ENCODE data around the gene C1orf35.

C1orf35 gene

DNA sequence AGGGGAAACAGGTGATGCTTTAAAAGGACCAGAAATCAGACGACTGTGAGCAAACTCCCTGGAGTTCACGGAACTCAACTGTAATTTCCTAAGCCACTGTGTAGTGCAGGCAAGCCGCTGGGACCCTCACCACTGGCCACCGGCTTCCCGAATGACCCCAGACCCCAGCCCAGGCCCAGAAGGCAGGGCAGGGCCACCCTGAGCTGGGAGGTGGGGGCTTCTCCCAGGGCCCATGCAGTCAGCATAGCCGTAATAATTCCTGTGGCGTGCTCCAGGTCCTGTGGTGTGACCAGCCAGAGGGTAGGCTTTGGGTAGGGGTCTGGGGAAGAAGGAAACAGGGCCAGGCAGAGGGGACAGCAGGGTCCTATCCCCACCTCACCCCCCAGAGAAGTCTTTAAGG lies 24.1 kb downstream of the C1orf35 start:
- no peak for DNase-seq (ENCODE audit: low read depth)

DNA sequence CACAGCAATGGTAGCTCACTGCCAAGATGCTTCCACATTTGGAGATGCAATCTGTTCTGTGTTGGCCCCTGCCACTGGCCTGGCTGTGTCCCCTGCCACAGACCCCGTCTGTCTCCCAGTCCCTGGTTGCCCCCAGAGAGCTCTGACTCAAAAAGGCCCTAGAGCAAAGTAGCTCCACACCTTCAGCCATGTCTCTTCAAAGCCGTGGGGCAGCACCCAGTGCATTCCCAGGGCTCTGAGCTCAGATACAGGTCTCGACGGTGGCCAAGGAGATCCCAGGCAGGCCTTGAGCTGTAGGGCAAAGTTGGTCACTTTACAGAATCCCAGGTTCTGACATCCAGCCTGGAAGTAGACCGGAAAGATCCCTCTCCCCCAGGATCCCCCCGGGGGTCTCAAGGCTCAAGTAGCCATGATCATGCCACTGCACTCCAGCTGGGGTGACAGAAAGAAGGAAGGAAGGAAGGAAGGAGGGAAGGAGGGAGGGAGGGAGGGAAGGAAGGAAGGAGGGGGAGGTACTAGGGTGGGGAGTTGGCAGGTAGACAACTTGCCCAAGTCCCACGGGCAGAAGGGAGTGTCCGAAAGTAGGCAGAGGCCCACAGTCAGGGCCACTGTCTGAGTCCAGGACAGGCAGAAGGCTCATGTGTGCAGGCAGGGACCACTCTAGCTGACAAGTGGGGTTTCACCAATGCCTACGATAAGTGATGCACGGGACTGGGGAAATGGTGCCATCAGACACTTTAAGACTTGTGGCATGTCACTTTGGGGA lies 25.4 kb downstream of the C1orf35 start:
- no peak for DNase-seq (ENCODE audit: low read depth)

DNA sequence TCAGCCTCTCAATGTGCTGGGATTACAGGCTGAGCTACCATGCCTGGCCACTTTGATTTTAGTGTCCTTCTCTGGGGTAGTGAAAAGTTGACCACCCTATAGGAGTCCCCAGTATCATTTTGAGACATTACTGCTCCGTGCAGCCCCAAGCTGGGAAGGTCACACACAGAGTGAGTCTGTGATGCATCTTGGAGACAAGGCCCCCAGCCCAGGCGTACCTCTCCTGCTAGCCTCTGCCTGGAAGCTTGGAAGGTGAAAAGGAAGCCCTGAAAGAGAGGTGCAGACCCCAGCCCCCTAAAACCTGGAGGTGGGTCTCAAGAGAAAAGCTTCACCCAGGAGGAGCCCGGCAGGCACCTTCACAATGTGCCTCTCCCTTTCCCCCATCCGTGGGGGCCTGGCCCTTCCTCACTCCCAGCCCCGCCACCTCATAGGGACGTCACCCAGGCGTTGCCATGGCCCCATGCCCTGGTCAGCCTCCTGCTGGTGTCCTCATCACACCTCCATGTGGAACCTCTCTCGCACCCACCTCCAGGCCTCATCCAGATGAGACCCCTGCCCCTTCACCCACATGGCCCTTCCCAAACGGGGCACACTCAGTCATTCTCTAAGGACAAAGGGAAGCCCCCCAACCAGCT lies 26.2 kb downstream of the C1orf35 start:
- no peak for DNase-seq (ENCODE audit: low read depth)

DNA sequence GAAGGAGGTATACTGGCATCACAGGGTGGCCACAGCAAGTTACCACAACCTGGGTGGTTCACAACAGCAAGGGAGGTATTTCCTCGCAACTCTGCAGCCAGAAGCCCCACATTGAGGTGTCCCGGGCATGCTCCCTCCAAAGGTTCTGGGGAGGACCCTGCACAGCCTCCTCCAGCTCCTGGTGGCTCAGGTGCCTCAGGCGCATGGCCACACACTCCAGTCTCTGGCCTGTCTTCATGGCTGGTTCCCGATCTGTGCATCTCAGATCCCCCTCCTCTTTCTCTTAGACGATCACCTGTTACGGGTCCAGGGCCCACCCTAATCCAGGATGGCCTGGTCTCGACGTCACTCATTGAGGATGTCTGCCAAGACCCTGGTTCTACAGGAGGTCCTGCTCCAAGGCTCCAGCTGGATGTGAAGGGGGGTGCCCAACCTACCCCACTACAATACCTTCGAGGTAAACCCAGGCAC lies 27.3 kb downstream of the C1orf35 start:
- DNase-seq (ENCODE audit: low read depth), result no peak

DNA sequence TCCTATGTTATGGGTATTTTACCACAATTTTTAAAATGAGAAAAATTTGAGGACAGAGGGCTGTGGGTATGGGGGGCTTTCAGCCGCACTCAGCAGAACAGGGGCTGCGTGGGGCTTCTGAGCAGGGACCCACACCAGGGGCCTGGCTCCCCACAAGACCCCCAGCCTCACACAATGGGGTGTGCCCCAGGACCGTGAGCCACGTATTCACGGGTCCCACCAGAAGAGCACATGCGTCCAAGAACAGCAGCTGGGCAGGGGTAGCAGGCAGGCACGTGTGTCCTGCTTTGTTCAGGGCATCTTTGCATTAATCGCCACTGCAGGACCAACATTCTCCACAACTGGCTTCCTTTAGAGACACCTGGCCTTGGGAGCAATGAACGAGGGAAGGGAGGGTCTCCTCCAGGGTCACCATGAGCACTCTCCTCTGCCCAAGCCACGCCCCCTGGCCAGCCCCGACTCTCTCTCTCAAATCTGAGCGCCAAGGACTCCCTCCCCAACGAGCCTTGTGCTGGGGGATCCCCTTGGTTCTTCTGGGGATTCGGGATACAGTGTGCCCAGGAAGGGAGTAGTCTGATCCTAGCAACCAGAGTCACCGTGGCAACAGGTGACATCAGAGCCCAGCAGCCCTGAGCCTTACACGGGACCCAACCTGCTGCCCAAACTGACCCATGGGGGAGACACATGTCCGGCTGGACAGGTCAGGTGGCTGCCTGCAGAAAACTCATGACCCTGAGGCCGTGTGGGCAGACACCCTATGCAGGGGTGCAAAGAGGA lies 28.0 kb downstream of the C1orf35 start:
- DNase-seq (ENCODE audit: low read depth), result no peak

DNA sequence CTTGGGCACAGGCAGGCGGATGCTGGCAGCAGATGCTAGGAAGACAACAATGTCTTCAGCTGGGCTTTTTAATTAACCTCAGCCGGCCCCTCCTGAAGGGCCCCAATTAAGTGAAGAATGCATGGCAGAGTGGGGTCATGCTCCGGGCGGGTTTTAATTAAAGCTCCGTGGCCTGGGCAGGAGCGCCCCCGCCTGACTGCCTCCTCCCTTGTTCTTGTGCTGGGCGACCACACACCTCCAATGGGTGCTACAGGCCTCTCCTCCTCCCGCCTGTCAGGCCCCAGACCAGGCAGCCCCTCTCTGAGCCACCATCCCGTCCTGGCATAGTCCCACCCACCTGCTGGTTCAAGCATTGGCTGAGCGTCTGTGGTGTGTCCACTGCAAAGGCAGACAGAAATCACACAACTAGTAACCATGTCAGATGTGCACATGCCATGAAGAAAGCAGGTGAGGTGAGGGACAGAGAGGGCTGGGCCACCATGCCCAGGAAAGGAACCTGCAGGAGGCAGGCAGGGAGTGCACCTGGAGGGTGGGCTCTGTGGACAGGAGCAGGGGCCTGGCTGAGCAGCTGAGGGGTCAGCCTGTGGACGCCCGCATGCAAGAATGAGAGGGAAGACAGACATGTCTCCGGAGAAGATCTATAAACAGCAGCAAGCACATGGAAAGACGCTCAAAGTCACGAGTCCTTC lies 29.1 kb downstream of the C1orf35 start:
- DNase-seq (ENCODE audit: low read depth), result no peak

DNA sequence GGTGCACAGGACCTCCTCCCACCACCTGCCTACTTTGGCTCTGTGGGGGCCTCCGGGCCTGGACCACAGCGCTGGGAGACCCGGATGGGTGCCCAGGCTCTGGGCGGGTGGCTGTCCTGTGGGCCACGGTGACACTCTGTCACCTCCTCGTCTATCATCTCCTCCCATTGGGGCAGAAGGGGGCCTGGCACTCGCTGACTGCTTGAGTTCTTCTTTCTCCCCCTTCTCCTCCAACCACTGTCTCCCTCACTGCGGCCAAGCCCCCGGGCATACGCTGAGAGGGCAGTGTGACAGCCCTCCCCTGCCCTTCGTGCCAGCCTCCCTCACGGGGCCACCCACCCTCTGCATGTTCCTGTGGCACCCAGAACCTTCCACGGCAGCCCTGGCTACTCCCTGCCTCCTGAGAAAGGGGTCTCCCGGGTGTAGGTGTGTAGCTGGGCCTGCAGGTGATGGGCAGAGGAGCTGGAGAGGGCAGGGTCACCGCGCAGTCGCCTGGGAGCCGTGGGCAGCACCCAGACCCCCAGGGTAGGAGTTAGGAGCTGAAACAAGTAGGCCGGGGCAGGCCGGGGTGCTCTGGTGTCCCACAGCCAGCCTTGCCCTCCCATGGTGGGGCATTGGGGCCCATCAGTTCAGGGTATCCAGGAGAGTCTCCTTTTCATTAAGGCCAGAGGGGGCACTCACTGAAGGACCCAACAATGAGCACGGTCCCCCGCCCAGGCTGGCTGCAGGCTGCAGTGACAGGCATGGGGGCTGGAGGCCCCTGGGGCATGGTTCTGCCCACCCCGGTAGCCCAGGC lies 29.9 kb downstream of the C1orf35 start:
- DNase-seq (ENCODE audit: low read depth), result no peak

DNA sequence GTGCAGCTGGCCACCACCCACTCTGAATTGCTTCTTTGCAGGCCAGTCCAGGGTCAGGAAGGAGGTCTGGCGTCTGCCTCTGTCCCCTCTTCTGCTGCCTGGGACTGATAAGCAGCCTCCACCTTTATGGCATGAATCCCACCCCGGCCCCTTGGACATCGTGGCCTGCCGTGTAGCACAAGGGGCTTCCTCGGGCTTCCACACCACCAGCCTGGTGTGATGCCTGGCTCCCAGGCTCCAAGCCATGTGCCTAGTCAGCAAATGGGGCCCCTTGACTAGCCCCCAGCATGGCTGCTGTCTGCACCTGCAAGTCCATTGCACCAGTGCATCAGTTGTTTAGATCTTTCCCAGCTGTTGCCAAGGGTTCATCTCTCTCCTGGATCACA lies 30.5 kb downstream of the C1orf35 start:
- DNase-seq (ENCODE audit: low read depth), result no peak

DNA sequence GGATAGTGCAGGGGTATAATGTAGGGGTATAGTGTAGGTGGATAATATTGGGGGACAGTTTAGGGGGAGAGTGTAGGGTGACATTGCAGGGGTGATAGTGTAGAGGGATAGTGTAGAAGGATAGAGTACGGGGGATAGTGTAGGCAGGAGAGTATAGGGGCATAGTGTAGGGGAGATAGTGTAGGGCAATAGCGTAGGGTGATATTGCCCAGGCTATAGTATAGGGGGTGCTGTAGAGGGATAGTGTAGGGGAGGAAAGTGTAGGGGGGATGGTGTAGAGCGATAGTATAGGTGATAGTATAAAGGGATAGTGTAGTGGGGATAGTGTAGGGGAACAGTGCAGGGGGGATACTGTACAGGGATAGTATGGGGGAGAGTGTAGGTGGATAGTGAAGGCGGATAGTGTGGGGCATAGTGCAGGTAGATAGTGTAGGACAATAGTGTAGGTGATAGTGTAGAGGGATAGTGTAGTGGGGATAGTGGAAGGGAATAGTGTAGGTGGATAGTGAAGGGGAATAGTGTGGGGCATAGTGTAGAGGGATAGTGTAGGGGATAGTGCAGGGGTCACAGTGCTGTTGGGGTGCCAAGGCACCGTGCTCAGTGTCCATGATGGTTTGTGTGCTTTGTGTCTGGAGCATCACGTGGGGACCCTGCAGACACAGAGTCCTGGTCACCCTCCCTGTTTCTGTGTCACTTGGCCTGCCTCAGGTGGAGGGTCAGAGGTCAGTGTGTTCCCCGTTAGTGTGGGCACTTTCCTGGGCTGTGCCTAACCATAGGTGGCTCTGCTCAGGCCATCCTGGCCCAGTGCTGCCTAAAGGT lies 31.1 kb downstream of the C1orf35 start:
- no peak for DNase-seq (ENCODE audit: low read depth)

DNA sequence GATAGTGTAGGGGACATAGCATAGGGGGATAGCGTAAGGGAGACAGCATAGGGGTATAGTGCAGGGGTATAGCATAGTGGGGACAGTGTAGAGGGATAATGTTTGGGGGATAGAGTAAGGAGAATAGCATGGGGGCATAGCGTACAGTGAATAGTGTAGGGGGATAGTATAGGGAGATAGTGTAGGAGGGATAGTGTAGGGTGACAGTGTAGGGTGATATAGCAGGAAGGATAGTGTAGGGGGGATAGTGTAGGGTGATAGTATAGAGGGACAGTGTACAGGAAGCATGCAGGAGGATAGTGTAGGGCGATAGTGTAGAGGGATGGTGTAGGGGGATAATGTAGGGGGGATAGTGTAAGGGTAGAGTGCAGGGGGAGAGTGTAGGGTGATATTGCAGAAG lies 32.3 kb downstream of the C1orf35 start:
- no peak for DNase-seq (ENCODE audit: low read depth)

DNA sequence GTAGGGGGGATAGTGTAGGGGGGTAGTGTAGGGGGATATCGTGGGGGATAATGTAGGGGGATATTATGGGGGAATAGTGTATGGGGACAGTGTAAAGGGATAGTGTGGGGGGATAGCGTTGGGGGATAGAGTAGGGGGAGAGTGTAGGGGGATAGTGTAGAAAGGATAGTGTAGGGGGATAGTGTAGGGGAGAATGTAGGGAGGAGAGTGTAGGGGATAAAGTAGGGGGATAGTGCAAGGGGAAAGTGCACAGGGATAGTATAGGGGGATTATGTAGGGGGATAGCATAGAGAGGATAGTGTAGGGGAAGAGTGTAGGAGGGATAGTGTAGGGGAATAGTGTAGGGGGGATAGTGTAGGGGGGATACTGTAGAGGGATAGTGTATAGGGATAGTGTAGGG lies 33.0 kb downstream of the C1orf35 start:
- DNase-seq (ENCODE audit: low read depth), result no peak

DNA sequence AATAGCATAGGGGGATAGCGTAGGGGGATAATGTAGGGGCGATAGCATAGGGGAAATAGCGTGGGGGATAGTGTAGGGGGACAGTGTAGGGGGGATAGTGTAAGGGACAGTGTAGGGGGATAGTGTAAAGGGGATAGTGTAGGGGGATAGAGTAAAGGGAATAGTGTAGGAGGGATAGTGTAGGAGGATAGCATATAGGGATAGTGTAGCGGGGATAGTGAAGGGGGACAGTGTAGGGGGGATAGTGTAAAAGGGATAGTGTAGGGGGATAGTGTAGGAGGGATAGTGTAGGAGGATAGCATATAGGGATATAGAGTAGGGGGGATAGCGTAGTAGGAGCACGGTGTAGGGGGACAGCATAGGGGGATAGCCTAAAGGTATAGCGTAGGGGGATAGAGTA lies 34.8 kb downstream of the C1orf35 start:
- DNase-seq (ENCODE audit: low read depth), result no peak

DNA sequence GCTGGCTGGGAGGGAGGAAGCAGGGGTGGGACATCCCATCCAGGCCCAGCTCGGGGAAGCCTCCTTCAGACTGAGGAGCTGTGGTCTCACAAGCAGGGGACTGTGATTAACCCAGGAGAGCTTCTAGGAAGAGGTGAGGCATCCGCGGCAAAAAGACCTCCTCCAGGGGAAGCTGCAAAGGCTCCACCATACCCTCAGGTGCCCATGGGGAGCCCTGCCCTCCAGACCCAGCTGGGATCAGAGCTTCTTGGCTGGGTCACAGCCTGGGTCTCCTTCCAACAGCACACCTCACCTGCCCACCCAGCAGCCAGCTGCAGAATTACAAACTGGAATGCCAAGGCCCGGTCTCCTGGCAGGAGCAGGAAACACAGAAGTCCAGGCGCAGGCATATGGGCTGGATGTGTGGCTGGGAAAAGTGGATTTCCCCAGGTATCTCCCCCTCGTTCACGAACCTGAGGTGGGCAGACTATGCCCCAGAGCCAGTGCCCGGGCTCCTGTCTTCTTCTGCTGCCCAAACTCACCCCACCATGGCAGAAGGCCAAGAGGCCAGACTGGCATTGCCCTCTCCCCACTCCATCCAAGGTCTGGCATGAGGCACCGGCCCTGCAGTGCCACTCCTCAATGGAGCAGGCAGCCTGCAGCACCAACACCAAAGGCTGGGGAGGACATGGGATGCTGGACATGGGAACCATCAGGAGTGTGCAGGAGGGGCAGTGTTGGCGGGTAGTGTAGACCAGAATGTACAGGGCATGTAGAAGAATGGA lies 36.1 kb downstream of the C1orf35 start:
- no peak for DNase-seq (ENCODE audit: low read depth)

DNA sequence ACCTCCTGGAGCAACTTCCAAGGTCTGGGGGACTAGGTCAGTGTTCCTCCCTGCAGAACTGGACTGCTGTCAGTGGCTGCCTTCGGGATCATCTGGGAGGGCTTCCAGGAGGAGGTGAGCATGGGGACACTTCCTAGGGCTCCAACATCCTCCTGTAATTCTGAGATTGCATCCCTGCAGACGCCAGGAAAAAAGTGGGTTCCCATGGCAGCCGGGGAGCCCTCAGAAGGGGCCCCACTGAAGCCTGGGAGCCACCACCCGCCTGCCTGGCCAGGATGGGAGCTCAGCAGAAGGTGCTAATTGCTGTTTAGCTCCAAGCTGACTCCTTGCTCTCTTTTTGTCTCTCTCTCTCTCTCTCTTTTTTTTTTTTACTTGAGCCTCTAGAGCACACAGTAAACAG lies 36.7 kb downstream of the C1orf35 start:
- no peak for DNase-seq (ENCODE audit: low read depth)

DNA sequence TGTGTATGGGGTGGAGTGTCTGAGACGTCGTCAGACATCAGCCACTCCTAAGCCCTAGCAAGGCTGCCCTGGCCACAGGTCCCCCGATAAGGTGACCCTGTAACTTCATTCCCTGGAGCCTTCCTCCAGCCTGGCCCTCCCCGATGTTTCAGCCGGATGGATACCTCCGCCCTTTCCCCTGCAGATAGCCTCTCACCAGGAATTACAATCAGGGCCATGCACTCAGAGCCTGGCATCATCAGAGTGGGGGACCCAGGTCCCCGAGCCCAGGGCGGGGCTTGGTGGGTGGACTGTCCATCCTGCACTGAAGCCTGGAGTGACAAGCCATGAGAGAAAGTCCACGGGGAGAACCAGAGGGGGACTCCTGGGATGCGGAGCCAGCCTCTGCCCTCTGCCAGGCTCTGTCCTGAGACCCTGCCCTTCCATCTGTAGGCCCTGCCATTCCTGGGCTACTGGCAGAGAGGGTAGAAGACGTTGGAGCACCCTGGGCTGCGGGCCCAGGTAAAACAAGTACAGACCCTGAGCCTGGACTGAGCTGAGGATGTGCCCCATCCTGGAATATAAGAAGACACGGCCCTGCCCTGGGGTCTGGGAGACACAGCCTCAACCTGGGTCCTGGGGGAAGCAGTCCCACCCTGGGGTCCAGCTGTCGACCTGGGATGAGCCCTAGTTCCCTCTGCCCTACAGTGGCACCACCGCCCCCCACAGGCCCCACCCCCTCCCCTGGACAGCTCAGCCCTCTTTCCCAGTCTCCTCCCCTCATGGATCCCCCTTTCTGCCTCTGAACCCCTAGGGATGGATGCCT lies 37.4 kb downstream of the C1orf35 start:
- no peak for DNase-seq (ENCODE audit: low read depth)

DNA sequence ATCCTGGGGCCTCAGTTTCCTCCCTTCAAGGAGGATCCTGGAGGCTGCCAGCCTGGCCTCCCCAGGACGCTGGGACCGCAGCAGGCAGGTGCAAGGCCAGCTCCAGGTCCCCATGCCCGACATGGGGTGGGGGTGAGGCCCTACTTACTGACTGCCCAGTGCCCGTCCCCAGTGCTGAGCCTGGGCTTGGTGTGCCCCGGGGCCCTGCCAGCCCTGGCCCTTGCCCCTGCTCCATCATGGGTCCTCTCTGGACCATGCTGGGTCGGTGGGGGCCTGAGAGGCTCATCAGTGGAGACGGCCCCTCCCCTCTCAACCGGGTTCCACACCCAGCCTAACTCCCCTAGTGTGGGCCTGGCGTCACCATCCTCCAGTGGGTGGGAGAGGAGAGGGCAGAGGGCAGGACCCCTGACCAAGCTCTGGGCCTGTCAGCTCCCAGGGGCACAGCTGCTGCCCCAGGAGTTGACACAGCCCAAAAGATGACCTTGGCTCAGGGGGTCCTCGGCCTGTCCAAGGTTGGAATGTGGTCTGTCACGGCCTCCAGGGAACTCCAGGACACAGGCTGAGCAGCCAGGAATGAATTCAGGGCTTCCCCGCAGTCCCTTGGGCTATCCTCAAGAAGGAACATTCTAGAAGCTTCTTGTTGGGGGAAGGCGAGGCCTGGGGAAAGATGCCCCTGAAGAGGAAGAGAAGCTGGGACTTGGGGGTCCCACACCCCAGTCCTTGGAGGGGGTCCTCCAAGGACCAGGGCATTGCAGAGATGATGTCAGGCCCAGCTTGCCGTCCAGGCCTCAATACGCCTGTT lies 38.2 kb downstream of the C1orf35 start:
- no peak for DNase-seq (ENCODE audit: low read depth)

DNA sequence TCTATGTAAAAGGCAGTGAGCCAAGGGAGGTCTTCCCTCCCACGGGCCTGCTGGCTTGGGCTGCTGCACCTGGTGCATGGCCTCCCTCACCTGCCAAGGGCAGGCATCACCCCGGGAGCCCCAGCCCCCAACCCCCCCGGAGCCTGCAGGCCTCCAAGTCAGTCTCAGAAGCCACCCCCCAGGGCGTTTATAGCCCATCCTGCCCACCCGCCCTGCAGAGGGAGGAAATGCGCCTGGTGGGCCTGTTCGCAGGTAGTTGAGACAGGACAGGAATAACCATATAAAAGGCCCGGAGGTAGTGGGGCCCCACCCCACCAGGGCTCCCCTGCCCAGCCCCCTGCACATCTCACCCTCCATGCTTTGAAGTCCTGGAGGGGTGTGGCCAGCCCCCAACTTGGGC lies 38.8 kb downstream of the C1orf35 start:
- no peak for DNase-seq (ENCODE audit: low read depth)

Measured in HS-5 (cell line).